Measurements from ENCODE around the gene ADD3.

ADD3 gene

DNA sequence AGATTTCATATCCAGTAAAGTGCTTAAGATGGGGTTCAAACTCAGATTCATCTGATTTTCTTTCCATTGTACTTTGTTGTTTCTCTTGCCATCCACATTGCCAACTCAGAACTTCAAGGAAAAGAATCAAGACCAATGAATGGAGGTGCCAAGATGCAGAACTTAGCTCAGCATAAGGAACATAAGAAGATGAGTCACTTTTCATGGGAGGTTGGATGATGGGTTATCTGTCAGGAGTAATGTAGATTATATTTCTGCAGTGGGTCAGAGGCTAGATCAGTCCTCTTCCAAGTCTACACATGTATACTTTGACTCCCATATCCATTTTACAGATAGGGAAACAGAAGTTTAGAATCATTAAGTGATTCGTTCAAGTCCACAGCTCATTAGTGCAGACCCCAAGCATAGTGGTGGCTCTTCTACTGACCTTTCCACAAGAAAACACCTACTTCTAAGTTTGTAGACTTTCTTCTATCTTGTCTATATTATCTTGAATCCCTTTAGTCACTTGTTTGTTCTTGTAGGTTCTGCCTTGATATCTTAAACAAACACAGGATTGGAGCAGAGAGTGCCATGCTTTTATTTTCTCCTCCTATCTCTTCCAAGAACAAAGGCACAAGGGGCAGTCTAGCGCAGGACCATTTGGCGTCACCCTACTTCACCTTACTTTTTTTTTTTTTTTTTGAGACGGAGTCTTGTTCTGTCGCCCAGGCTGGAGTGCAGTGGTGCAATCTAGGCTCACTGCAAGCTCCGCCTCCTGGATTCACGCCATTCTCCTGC, 14.0 kb upstream of the ADD3 start:
- peaks cover 4% of the 10 kb centered on the region for H3K9me3 ChIP-seq (ENCODE audit: control insufficient read depth, low read length)
- no peaks in the 10 kb centered on the region for H3K4me1 ChIP-seq (ENCODE audit: control insufficient read depth, insufficient read depth, low read length, poor library complexity, severe bottlenecking)
- H3K36me3 ChIP-seq (ENCODE audit: control insufficient read depth, insufficient read depth, low read length) = no peaks in the 10 kb centered on the region
- no peak overlapping the region for H3K4me3 ChIP-seq (ENCODE audit: extremely low read depth, insufficient read depth, low read length, poor library complexity, severe bottlenecking)
- H3K27ac ChIP-seq (ENCODE audit: low read depth, low read length, severe bottlenecking) = no peak overlapping the region
- WGBS, 2 experiments (ENCODE audit: insufficient coverage in 2 of 2) = 87 to 95% methylated on average over 3 to 6 of the region's 7 CpGs

DNA sequence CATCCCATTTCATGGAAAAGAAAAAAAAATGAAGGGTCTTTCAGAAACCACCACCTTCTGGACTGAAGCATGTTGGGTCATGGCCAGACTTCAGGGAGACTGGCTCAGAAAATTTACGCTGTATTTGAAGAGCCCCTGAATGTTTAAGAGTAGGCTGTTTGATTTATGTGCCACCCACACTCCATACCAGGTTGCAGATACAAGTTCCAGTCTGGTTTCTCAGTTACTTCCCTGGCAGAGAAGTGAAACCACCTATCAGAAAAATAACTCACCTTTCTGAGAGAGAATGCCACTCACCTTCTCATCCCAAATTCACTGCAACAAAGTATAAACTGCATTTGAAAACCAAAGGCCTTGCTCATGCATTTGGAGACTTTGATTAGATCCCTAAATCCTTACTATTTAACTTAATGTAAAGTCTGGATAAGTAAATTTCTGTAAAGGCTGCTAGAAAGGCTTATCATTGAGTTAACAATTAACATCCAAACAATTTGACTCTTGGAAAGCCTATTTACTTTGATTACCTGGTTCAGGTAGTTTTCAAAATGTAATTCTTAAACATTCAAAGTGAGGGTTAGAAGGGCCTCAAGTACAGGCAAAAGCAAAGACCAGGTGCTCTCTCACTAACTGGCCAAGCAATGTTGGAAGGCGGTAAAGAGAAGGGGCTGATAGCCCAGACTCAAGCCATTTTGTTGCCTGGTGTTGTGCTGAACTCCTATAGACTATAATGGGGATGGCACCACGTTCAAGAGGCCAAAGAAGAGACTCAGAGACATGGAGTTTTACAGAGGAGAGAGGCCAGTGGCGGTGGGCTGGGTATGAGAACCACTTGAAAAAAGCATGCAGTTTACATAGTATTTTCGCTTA, 12.8 kb upstream of the ADD3 start:
- Histone ChIP-seq H3K36me3 (ENCODE audit: control insufficient read depth, insufficient read depth, low read length) (no peaks in the 10 kb centered on the region), H3K27ac (ENCODE audit: low read depth, low read length, severe bottlenecking) (no peak overlapping the region), H3K9me3 (ENCODE audit: control insufficient read depth, low read length) (peaks cover 4% of the 10 kb centered on the region), H3K4me3 (ENCODE audit: extremely low read depth, insufficient read depth, low read length, poor library complexity, severe bottlenecking) (no peak overlapping the region), H3K4me1 (ENCODE audit: control insufficient read depth, insufficient read depth, low read length, poor library complexity, severe bottlenecking) (no peaks in the 10 kb centered on the region)
- 89 to 92% methylated on average over 3 to 4 of the region's 5 CpGs for WGBS, 2 experiments (ENCODE audit: insufficient coverage in 2 of 2)

DNA sequence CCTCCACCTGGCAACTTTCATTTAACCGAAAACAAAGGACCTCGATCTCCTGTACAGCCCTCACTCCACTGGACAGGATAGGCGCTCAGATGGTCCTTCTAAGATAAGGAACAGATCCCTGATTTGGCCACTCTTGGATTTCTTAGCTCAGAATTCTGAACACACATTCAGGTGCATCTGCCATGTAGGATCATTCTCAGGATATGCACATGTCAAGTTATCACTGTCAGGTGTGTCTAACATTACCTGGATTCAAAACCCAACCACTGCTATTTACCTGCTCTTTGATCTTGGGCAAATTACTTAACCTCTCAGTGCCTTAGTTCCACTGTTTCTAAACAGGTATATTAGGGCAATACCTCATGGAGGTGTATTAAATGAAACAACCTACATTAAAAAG, 12.2 kb upstream of the ADD3 start:
- H3K4me1 ChIP-seq (ENCODE audit: control insufficient read depth, insufficient read depth, low read length, poor library complexity, severe bottlenecking) = no peaks in the 10 kb centered on the region
- H3K27ac ChIP-seq (ENCODE audit: low read depth, low read length, severe bottlenecking) = no peak overlapping the region
- H3K4me3 ChIP-seq (ENCODE audit: extremely low read depth, insufficient read depth, low read length, poor library complexity, severe bottlenecking) = no peak overlapping the region
- 95 to 100% methylated on average over 3 of the region's 3 CpGs for WGBS, 2 experiments (ENCODE audit: insufficient coverage in 2 of 2)
- peaks cover 4% of the 10 kb centered on the region for H3K9me3 ChIP-seq (ENCODE audit: control insufficient read depth, low read length)
- H3K36me3 ChIP-seq (ENCODE audit: control insufficient read depth, insufficient read depth, low read length) = no peaks in the 10 kb centered on the region

- 83 to 90% methylated on average over 1 of the region's 2 CpGs for WGBS, 2 experiments (ENCODE audit: insufficient coverage in 2 of 2)
- no peak overlapping the region for H3K27ac ChIP-seq (ENCODE audit: low read depth, low read length, severe bottlenecking)
- H3K9me3 ChIP-seq (ENCODE audit: control insufficient read depth, low read length) = peaks cover 4% of the 10 kb centered on the region
- no peaks in the 10 kb centered on the region for H3K36me3 ChIP-seq (ENCODE audit: control insufficient read depth, insufficient read depth, low read length)
- no peaks in the 10 kb centered on the region for H3K4me1 ChIP-seq (ENCODE audit: control insufficient read depth, insufficient read depth, low read length, poor library complexity, severe bottlenecking)
- H3K4me3 ChIP-seq (ENCODE audit: extremely low read depth, insufficient read depth, low read length, poor library complexity, severe bottlenecking) = no peak overlapping the region
Measured at GRCh38 chr10:109996225-109996624, 11.6 kb upstream of the ADD3 start.

GRCh38 chr10:109996766-109997171, 11.0 kb upstream of the ADD3 start:
- H3K4me1 ChIP-seq (ENCODE audit: control insufficient read depth, insufficient read depth, low read length, poor library complexity, severe bottlenecking) = no peaks in the 10 kb centered on the region
- 100% methylated on average over 1 of the region's 3 CpGs; no CpG with 5 or more reads in 1 of the 2 experiments for WGBS, 2 experiments (ENCODE audit: insufficient coverage in 2 of 2)
- H3K36me3 ChIP-seq (ENCODE audit: control insufficient read depth, insufficient read depth, low read length) = no peaks in the 10 kb centered on the region
- no peak overlapping the region for H3K4me3 ChIP-seq (ENCODE audit: extremely low read depth, insufficient read depth, low read length, poor library complexity, severe bottlenecking)
- peaks cover 4% of the 10 kb centered on the region for H3K9me3 ChIP-seq (ENCODE audit: control insufficient read depth, low read length)
- no peak overlapping the region for H3K27ac ChIP-seq (ENCODE audit: low read depth, low read length, severe bottlenecking)

DNA sequence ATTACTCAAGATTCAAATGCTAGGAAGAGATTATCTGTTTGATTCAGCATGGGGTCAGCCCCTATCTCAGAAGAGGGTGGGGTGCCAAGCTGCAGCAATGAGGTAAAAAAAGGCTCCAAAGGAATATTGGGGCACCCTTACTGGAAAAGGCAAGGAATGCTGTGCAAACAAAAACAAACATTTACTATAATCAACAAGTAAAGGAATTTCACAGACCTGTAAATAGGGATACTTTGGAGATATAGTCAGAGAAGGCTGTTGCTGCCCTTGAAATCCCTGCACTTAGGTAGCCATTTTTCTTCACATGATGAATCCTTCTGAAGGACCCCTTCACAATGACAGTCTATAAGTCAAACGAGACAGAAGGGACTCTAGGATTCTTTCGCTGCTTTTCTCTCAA, 10.6 kb upstream of the ADD3 start:
- Histone ChIP-seq H3K4me3 (ENCODE audit: extremely low read depth, insufficient read depth, low read length, poor library complexity, severe bottlenecking) (no peak overlapping the region), H3K27ac (ENCODE audit: low read depth, low read length, severe bottlenecking) (no peak overlapping the region), H3K36me3 (ENCODE audit: control insufficient read depth, insufficient read depth, low read length) (no peaks in the 10 kb centered on the region), H3K9me3 (ENCODE audit: control insufficient read depth, low read length) (peaks cover 4% of the 10 kb centered on the region), H3K4me1 (ENCODE audit: control insufficient read depth, insufficient read depth, low read length, poor library complexity, severe bottlenecking) (no peaks in the 10 kb centered on the region)
- whole genome bisulfite sequencing, 2 experiments (ENCODE audit: insufficient coverage in 2 of 2) = 83 to 100% methylated on average over 2 of the region's 2 CpGs

DNA sequence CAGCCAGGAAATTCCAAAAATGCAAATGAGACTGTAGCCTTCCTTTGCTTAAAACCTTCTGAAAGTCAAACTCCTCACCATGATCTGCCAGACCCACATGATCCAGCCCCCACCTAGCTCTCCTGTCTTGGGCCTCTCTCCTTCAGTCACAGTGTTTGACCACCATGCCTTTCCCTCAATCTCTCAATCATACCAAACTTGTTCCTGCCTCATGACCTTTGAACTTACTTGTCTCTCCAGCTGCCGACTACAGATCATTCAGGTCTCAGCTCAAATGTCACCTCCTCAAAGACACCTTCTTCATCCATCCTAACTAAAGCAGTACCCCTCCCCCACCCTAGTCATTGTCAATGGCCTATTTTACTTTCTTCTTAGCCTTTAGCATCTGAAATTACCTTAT, 9.3 kb upstream of the ADD3 start:
- WGBS, 2 experiments (ENCODE audit: insufficient coverage in 2 of 2) = 30 to 65% methylated on average over 1 of the region's 1 CpG

GRCh38 chr10:110002801-110003523, 4.8 kb upstream of the ADD3 start:
- H3K4me3 ChIP-seq (ENCODE audit: extremely low read depth, insufficient read depth, low read length, poor library complexity, severe bottlenecking) = no peak overlapping the region
- H3K36me3 ChIP-seq (ENCODE audit: control insufficient read depth, insufficient read depth, low read length) = no peaks in the 10 kb centered on the region
- H3K27ac ChIP-seq (ENCODE audit: low read depth, low read length, severe bottlenecking) = no peak overlapping the region
- no peaks in the 10 kb centered on the region for H3K9me3 ChIP-seq (ENCODE audit: control insufficient read depth, low read length)
- WGBS, 2 experiments (ENCODE audit: insufficient coverage in 2 of 2) = no CpG with 5 or more reads among the region's 2 CpGs
- H3K4me1 ChIP-seq (ENCODE audit: control insufficient read depth, insufficient read depth, low read length, poor library complexity, severe bottlenecking) = peaks cover 10% of the 10 kb centered on the region

More for the DNA sequence above, 9.3 kb upstream of the ADD3 start:
- Histone ChIP-seq H3K4me3 (ENCODE audit: extremely low read depth, insufficient read depth, low read length, poor library complexity, severe bottlenecking) (no peak overlapping the region), H3K36me3 (ENCODE audit: control insufficient read depth, insufficient read depth, low read length) (no peaks in the 10 kb centered on the region), H3K27ac (ENCODE audit: low read depth, low read length, severe bottlenecking) (no peak overlapping the region), H3K4me1 (ENCODE audit: control insufficient read depth, insufficient read depth, low read length, poor library complexity, severe bottlenecking) (peaks cover 3% of the 10 kb centered on the region), H3K9me3 (ENCODE audit: control insufficient read depth, low read length) (peaks cover 2% of the 10 kb centered on the region)

GRCh38 chr10:110003524-110003885, 4.3 kb upstream of the ADD3 start:
- 72 to 88% methylated on average over 3 of the region's 4 CpGs for WGBS, 2 experiments (ENCODE audit: insufficient coverage in 2 of 2)
- peaks cover 10% of the 10 kb centered on the region for H3K4me1 ChIP-seq (ENCODE audit: control insufficient read depth, insufficient read depth, low read length, poor library complexity, severe bottlenecking)
- H3K9me3 ChIP-seq (ENCODE audit: control insufficient read depth, low read length) = no peaks in the 10 kb centered on the region
- no peaks in the 10 kb centered on the region for H3K36me3 ChIP-seq (ENCODE audit: control insufficient read depth, insufficient read depth, low read length)
- no peak overlapping the region for H3K27ac ChIP-seq (ENCODE audit: low read depth, low read length, severe bottlenecking)
- no peak overlapping the region for H3K4me3 ChIP-seq (ENCODE audit: extremely low read depth, insufficient read depth, low read length, poor library complexity, severe bottlenecking)

- 28% methylated on average over 6 of the region's 8 CpGs; no CpG with 5 or more reads in 1 of the 2 experiments for WGBS, 2 experiments (ENCODE audit: insufficient coverage in 2 of 2)
- no peaks in the 10 kb centered on the region for H3K36me3 ChIP-seq (ENCODE audit: control insufficient read depth, insufficient read depth, low read length)
- H3K27ac ChIP-seq (ENCODE audit: low read depth, low read length, severe bottlenecking) = peak overlapping the region; percentile 97
- peak overlapping the region; percentile 91 for H3K4me3 ChIP-seq (ENCODE audit: extremely low read depth, insufficient read depth, low read length, poor library complexity, severe bottlenecking)
- peaks cover 17% of the 10 kb centered on the region for H3K4me1 ChIP-seq (ENCODE audit: control insufficient read depth, insufficient read depth, low read length, poor library complexity, severe bottlenecking)
- no peaks in the 10 kb centered on the region for H3K9me3 ChIP-seq (ENCODE audit: control insufficient read depth, low read length)
Measured at GRCh38 chr10:110005719-110006118, 2.1 kb upstream of the ADD3 start.

Data from mesodermal cell (in vitro differentiated cells).